H1 (cell line): ENCODE results near the gene SLC30A5. TPM values are rescaled to one million over a fixed set of nuclear protein-coding genes. Genes with fewer than 3 reads are reported as not detected.

Experiments
- FOSL1 ChIP-seq: IDR thresholded peaks from 2 replicates; pipeline ENCODE4 v1.6.1; 2011; ENCODE audit warnings: mild to moderate bottlenecking, low read depth, low read length, moderate library complexity; ENCODE audit not compliant: insufficient read depth
- HDAC6 ChIP-seq: IDR thresholded peaks from one replicate; pipeline ENCODE4 v1.7.1; 2012; ENCODE audit warnings: low read depth, mild to moderate bottlenecking, inconsistent platforms, low read length, moderate library complexity
- PHF8 ChIP-seq: fragments of 200-600 bp; sonication (generic); conservative IDR thresholded peaks from 2 replicates; pipeline ENCODE4 v1.7.1; 2012; ENCODE audit warnings: low read depth, mild to moderate bottlenecking, inconsistent platforms, low read length, moderate library complexity
- polyA plus RNA-seq, 7 experiments: library from polyadenylated mRNA; depleted of rRNA in 3 of 7; stranded (reverse) in 5 of 7; unstranded in 2 of 7; fragments of >200 nt in 5 of 7; fragments of 200-250 nt in 2 of 7; gene quantifications; 1 replicate in 5 of 7; 2 replicates in 1 of 7; 4 replicates in 1 of 7; pipeline versions ENCODE4 v1.2.1 to v1.2.3, GENCODE V29; 2011 to 2013; ENCODE audit warnings: missing spikeins in 2 of 7, mixed read lengths in 2 of 7
- total RNA-seq: library from RNA; stranded (reverse); fragmentation: NEBNext Ultra II Directional; extraction: Animal tissue kit (Norgen Biotek cat#: 25700); gene quantifications from 2 replicates; pipeline ENCODE4 v1.2.1, GENCODE V29; 2021

Gene SLC30A5
- total and polyA plus RNA-seq, 2 of the 8 experiments (the other 6 are each of a cell fraction or from before 2014, with no cell fraction given): 31.0 to 43.5 TPM

- TF ChIP-seq FOSL1 (no peak), HDAC6 (no peak), PHF8 (no peak)
- TF ChIP-seq, all 59 proteins: peak for 0
Measured at GRCh38 chr5:69167929-69168328, 74.1 kb downstream of the SLC30A5 start (continued).
